Transverse colon (tissue), 4 donors: ENCODE data around the gene NLGN2. TPM values are rescaled to one million over a fixed set of nuclear protein-coding genes. Genes with fewer than 3 reads are reported as not detected.
A peak's percentile ranks its signal among the peaks of the same experiment; 100 is the strongest.

Experiments used
- DNase-seq: peaks from one replicate; pipeline ENCODE4 v3.0.0-alpha.2; 2019
- H3K27ac ChIP-seq, 4 donors: fragments of 200-600 bp; sonication (generic); 2 replicates each; pipeline ENCODE4 v1.5.1; 2016 to 2018; ENCODE audit warnings: inconsistent platforms in 4 of 4
- H3K27me3 ChIP-seq: fragments of 200-600 bp; sonication (generic); 2 replicates; pipeline ENCODE4 v1.5.1; 2017; ENCODE audit warnings: inconsistent platforms
- H3K36me3 ChIP-seq, 4 donors: fragments of 200-600 bp; sonication (generic); 2 replicates each; pipeline ENCODE4 v1.5.1; 2017 to 2019; ENCODE audit warnings: inconsistent platforms in 4 of 4
- H3K4me1 ChIP-seq, 4 donors: fragments of 200-600 bp; sonication (generic); 2 replicates each; pipeline ENCODE4 v1.5.1; 2017 to 2020; ENCODE audit warnings: inconsistent platforms in 4 of 4
- H3K4me3 ChIP-seq, 4 donors: fragments of 200-600 bp; sonication (generic); 1 replicate in 1 of 4; 2 replicates in 3 of 4; pipeline versions ENCODE4 v1.5.1 to v1.6.1; 2017 to 2019; ENCODE audit warnings: inconsistent platforms in 4 of 4
- H3K9me3 ChIP-seq, 2 donors: fragments of 200-600 bp; sonication (generic); 2 replicates each; pipeline ENCODE4 v1.5.1; 2017 to 2019; ENCODE audit warnings: inconsistent platforms in 2 of 2
- EP300 ChIP-seq: sonication (generic); formaldehyde crosslinking; IDR thresholded peaks from one replicate; pipeline ENCODE4 v1.6.1; 2017; ENCODE audit warnings: antibody characterized with exemption, low read depth
- POLR2A ChIP-seq: fragments of 450-650 bp; IDR thresholded peaks from one replicate; pipeline ENCODE4 v1.6.1; 2016; ENCODE audit warnings: antibody characterized with exemption, mild to moderate bottlenecking, moderate library complexity
- POLR2AphosphoS5 ChIP-seq, 3 donors: sonication (generic); formaldehyde crosslinking; IDR thresholded peaks; one replicate each; pipeline ENCODE4 v1.6.1; 2016; ENCODE audit warnings: antibody characterized with exemption in 3 of 3
- WGBS, 2 donors: methylation state at CpG; one replicate each; pipeline ENCODE4 v1.1.5; 2018; ENCODE audit warnings: low coverage in 1 of 2; 5-methylcytosine and 5-hydroxymethylcytosine counted together
- in situ Hi-C, 4 donors: fragments of 200-750 bp; cut with MboI; loops; one replicate each; pipeline versions ENCODE4 v1.15.0 to v1.15.1; 2017; ENCODE audit warnings: low sequenced_read_pairs in 3 of 4, low pct_ligation_motif_present in 1 of 4, low pct_unique_long_range_greater_than_20kb in 1 of 4
- intact Hi-C: fragments of 100-400 bp; cut with DNase I; formaldehyde crosslinking; loops from one replicate; pipeline ENCODE4 v1.15.1; 2023; ENCODE audit warnings: low total_unique reads
- total RNA-seq, 4 donors: library from RNA; depleted of rRNA; stranded (reverse); fragments of >200 nt; gene quantifications; one replicate each; pipeline ENCODE4 v1.1.0, GENCODE V29; 2016
- TF ChIP-seq, protein P1 (sequence below), 5 experiments: fragments of 200-600 bp in 3 of 5; fragments of 450-650 bp in 2 of 5; sonication (generic) in 3 of 5; IDR thresholded peaks; 1 replicate in 2 of 5; 2 replicates in 3 of 5; pipeline ENCODE4 v1.5.1; 2016 to 2017; ENCODE audit warnings: antibody characterized with exemption in 5 of 5, inconsistent platforms in 3 of 5, mild to moderate bottlenecking in 2 of 5, moderate library complexity in 1 of 5

NLGN2 gene
- total RNA-seq, 4 donors from 2014 or later, result 2.2 to 12.3 (median 3.9) TPM

DNA sequence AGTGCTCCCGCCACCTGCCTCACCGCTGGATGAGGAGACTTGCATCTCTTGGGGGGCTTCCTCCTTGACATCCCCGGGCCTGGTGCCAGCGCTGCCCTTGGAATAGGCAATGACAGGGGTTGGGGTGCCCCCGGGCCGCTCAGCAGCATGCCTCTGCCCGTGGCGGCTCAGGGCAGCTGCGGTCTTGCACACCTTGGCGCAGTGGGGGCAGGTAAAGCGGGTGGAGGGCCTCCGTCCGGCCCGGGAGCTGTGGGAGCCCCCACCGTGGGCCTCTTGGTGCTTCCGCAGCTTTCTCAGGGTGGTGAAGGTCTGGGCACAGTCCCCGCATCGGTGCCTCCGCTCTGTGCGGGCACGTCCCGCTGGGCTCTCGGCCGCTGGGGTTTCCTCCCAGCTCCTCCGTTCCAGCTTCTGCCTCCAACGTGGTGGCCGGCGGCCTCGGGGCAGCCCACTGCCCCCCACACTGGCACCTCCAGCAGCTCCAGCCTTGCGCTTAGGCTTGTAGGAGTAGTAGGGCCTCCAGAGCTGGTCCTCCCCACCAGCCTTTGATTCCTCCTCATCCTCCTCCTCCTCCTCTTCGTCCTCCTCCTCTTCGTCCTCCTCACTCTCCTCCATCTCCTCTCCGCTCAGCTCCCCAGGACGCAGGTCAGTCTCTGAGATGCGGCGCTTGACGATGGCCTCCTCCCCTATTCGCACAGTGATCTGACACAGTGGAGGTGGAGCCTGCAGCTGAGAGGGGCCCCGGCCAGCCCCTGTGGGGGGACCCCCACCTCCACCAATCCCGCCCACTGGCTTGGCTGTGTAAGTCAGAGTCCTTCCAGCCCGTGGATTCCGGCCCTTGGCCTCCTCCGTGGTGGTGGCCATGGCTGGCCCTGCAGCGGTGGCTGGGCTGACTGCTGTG is 55.1 kb downstream of the NLGN2 start:
- WGBS, 2 donors, result 91% methylated on average over 44 of the region's 44 CpGs; no CpG with 5 or more reads in 1 of the 2 donors
- Histone ChIP-seq H3K36me3 (no peaks in the 10 kb centered on the region), H3K27ac (no peak overlapping the region), H3K4me3 (no peak overlapping the region), H3K27me3 (no peaks in the 10 kb centered on the region), H3K4me1 (peaks cover 0 to 14% (median 8%) of the 10 kb centered on the region in 4 donors), H3K9me3 (no peaks in the 10 kb centered on the region)
- in situ Hi-C loops, result no loop called here
- TF ChIP-seq EP300 (no peak), POLR2AphosphoS5 (IDR thresholded peaks at IDR 0.05) (no peak), POLR2A (no peak)
- TF ChIP-seq, protein P1, sequence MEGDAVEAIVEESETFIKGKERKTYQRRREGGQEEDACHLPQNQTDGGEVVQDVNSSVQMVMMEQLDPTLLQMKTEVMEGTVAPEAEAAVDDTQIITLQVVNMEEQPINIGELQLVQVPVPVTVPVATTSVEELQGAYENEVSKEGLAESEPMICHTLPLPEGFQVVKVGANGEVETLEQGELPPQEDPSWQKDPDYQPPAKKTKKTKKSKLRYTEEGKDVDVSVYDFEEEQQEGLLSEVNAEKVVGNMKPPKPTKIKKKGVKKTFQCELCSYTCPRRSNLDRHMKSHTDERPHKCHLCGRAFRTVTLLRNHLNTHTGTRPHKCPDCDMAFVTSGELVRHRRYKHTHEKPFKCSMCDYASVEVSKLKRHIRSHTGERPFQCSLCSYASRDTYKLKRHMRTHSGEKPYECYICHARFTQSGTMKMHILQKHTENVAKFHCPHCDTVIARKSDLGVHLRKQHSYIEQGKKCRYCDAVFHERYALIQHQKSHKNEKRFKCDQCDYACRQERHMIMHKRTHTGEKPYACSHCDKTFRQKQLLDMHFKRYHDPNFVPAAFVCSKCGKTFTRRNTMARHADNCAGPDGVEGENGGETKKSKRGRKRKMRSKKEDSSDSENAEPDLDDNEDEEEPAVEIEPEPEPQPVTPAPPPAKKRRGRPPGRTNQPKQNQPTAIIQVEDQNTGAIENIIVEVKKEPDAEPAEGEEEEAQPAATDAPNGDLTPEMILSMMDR (IDR thresholded peaks at IDR 0.05), result no peak
- no peak for DNase-seq
- intact Hi-C loops, result no loop called here

DNA sequence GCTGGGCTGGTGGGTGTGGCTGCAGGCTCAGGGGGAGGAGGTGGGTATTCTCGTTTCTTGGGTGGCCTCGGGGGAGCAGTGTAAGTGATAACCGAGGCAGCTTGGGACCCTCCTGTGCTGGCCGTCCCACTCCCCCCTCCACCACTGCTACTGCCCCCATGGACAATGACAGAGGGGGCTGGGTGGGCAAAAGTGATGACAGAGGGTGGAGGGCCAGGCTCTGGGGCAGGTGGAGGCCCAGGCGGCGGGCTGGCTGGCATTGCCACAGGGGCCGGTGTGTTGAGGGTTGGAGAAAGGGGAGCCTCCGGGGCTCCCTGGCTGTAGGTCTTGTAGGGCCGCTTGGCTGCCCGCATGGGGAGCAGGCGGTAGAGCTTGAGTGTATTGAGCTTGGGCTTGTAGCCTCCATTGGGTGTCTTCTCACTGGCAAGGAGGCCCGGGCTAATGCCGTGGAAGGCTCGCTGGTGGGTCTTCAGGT is 55.8 kb downstream of the NLGN2 start:
- H3K27me3 ChIP-seq, result no peaks in the 10 kb centered on the region
- no peak for DNase-seq
- H3K4me3 ChIP-seq, result no peak overlapping the region
- TF ChIP-seq POLR2A (no peak), POLR2AphosphoS5 (IDR thresholded peaks at IDR 0.05) (no peak), EP300 (no peak)
- TF ChIP-seq, protein P1 (IDR thresholded peaks at IDR 0.05), result no peak
- 88% methylated on average over 14 of the region's 14 CpGs; no CpG with 5 or more reads in 1 of the 2 donors for WGBS, 2 donors
- peaks cover 0 to 15% (median 8%) of the 10 kb centered on the region in 4 donors for H3K4me1 ChIP-seq
- H3K9me3 ChIP-seq, result no peaks in the 10 kb centered on the region
- H3K36me3 ChIP-seq, result no peaks in the 10 kb centered on the region
- intact Hi-C loops, result no loop called here
- no peak overlapping the region for H3K27ac ChIP-seq
- in situ Hi-C loops, result no loop called here

DNA sequence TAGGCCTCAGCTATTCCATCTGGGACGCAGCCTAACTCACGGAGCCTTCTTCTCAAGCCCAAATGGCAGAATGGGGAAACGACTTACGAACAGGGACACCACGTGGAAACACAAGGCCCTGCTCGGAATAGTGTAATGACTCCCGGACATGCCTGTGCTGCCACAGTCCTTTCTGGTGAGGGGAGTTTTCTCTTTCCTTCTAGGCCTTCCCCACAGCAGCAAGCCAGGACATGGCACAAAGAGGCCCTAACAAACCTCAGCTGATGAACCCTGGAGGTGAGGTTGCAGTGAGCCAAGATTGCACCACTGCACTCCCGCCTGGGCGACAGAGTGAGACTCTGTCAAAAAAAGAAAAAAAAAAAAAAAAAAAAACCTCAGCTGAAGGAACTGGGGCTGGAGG is 56.4 kb downstream of the NLGN2 start:
- in situ Hi-C loops (no loop called here), intact Hi-C loops (no loop called here)
- no peak overlapping the region for H3K4me3 ChIP-seq
- H3K36me3 ChIP-seq, result no peaks in the 10 kb centered on the region
- H3K9me3 ChIP-seq, result no peaks in the 10 kb centered on the region
- H3K27ac ChIP-seq, result no peak overlapping the region
- H3K27me3 ChIP-seq, result no peaks in the 10 kb centered on the region
- peaks cover 0 to 15% (median 8%) of the 10 kb centered on the region in 4 donors for H3K4me1 ChIP-seq
- no peak for TF ChIP-seq POLR2AphosphoS5 (IDR thresholded peaks at IDR 0.05)
- TF ChIP-seq, protein P1 (IDR thresholded peaks at IDR 0.05), result no peak
- no peak for TF ChIP-seq POLR2A
- no peak for TF ChIP-seq EP300
- WGBS, 2 donors, result 98% methylated on average over 9 of the region's 9 CpGs; no CpG with 5 or more reads in 1 of the 2 donors
- no peak for DNase-seq

DNA sequence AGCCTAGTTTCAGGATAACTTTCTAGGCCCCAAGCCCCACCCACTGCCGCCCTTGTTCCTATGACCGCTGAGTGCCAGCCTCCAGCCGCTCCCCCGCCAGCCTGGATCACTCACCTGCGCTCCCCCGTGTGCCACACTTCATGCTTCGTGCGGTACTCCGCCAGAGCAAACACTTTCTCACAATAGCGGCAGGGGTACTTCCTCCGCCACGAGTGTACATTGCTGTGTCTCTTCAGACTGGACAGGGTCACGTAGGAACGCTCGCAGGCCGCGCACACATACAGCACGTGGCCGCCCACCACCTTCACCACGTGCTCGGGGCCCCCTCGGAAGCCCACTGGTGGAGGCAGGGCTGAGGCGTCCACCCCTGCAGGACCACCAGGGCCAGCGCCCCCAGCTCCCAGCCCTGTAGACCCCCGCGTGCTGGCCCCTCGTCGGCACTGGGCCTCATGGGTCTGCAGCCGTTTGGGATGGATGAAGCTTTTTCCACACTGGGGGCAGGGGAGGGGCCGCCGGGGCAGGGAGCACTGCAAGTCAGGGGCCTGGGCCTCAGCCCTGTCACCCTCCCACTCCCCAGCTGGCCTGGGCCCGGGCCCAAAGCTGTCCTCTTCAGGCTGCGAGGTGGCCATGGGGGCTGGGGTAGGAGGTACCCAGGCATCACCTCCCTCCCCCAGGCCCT is 58.1 kb downstream of the NLGN2 start:
- TF ChIP-seq POLR2AphosphoS5 (IDR thresholded peaks at IDR 0.05), result no peak
- TF ChIP-seq, protein P1 (IDR thresholded peaks at IDR 0.05), result no peak
- TF ChIP-seq POLR2A, result no peak
- no peak for TF ChIP-seq EP300
- Histone ChIP-seq H3K36me3 (no peaks in the 10 kb centered on the region), H3K4me3 (no peak overlapping the region), H3K4me1 (peaks cover 0 to 15% (median 8%) of the 10 kb centered on the region in 4 donors), H3K27ac (peak overlapping the region in 3 of 4 donors; percentile 45 to 54 (median 53)), H3K27me3 (no peaks in the 10 kb centered on the region), H3K9me3 (no peaks in the 10 kb centered on the region)
- no peak for DNase-seq
- WGBS, 2 donors, result 89% methylated on average over 32 of the region's 33 CpGs; no CpG with 5 or more reads in 1 of the 2 donors
- intact Hi-C loops, result no loop called here
- in situ Hi-C loops, result no loop called here
